ENCODE data around the gene BABAM2. TPM values are rescaled to one million over a fixed set of nuclear protein-coding genes. Genes with fewer than 3 reads are reported as not detected.

BABAM2 gene
- total RNA-seq, 2 experiments from 2014 or later, result 19.7 to 33.2 TPM

GRCh38 chr2:28317390-28317789 is 426.9 kb downstream of the BABAM2 start:
- intact Hi-C loops (cut with micrococcal nuclease; ENCODE audit: unreplicated experiment), result no loop called here
- BruUV-seq (replicated peaks), result no TSS peak
- Histone ChIP-seq H3K79me2 (ENCODE audit: insufficient read depth, low read depth, low read length) (no peaks in the 10 kb centered on the region), H3K9me2 (ENCODE audit: insufficient read depth, low read length) (no peaks in the 10 kb centered on the region), H3K36me3 (ENCODE audit: insufficient read depth, low read length) (no peaks in the 10 kb centered on the region), H3K4me2 (ENCODE audit: low read length) (no peak overlapping the region), H3K9me3 (ENCODE audit: low read length) (no peaks in the 10 kb centered on the region), H3K4me1 (ENCODE audit: insufficient read depth, low read length, poor library complexity, severe bottlenecking) (no peaks in the 10 kb centered on the region), H2AFZ (ENCODE audit: low read length) (no peak overlapping the region), H3K4me3 (ENCODE audit: low read depth, low read length, poor library complexity, severe bottlenecking) (no peak overlapping the region), H4K20me1 (ENCODE audit: insufficient read depth, low read length) (no peaks in the 10 kb centered on the region), H3K27ac (ENCODE audit: low read depth, low read length, poor library complexity, severe bottlenecking) (no peak overlapping the region)
- ChIA-PET CTCF (ENCODE audit: unreplicated experiment) (no interaction called here), POLR2A (interaction anchor here (0.9 kb wide), 1 partner anchor 36 kb away, joined by 3 read pairs; no protein-coding TSS in a partner anchor)
- TF ChIP-seq CTCF (conservative IDR thresholded peaks at IDR 0.05; ENCODE audit: low read length), result no peak
- no peak for TF ChIP-seq EZH2phosphoT487 (IDR thresholded peaks at IDR 0.05; ENCODE audit: borderline replicate concordance, low read depth, low read length)
- DNase-seq (ENCODE audit: low spot score), result no peak

GRCh38 chr2:28318023-28318422 is 427.5 kb downstream of the BABAM2 start:
- ChIA-PET CTCF (ENCODE audit: unreplicated experiment) (no interaction called here), POLR2A (no interaction called here)
- Histone ChIP-seq H3K9me2 (ENCODE audit: insufficient read depth, low read length) (no peaks in the 10 kb centered on the region), H3K36me3 (ENCODE audit: insufficient read depth, low read length) (no peaks in the 10 kb centered on the region), H3K4me3 (ENCODE audit: low read depth, low read length, poor library complexity, severe bottlenecking) (no peak overlapping the region), H3K9me3 (ENCODE audit: low read length) (no peaks in the 10 kb centered on the region), H3K4me1 (ENCODE audit: insufficient read depth, low read length, poor library complexity, severe bottlenecking) (no peaks in the 10 kb centered on the region), H4K20me1 (ENCODE audit: insufficient read depth, low read length) (no peaks in the 10 kb centered on the region), H3K4me2 (ENCODE audit: low read length) (no peak overlapping the region), H3K27ac (ENCODE audit: low read depth, low read length, poor library complexity, severe bottlenecking) (no peak overlapping the region), H3K79me2 (ENCODE audit: insufficient read depth, low read depth, low read length) (no peaks in the 10 kb centered on the region), H2AFZ (ENCODE audit: low read length) (no peak overlapping the region)
- intact Hi-C loops (cut with micrococcal nuclease; ENCODE audit: unreplicated experiment), result no loop called here
- DNase-seq (ENCODE audit: low spot score), result no peak
- BruUV-seq (replicated peaks), result no TSS peak
- TF ChIP-seq CTCF (conservative IDR thresholded peaks at IDR 0.05; ENCODE audit: low read length) (no peak), EZH2phosphoT487 (IDR thresholded peaks at IDR 0.05; ENCODE audit: borderline replicate concordance, low read depth, low read length) (no peak)

- no peaks in the 10 kb centered on the region for H3K9me3 ChIP-seq (ENCODE audit: low read length)
- no peaks in the 10 kb centered on the region for H4K20me1 ChIP-seq (ENCODE audit: insufficient read depth, low read length)
- no peaks in the 10 kb centered on the region for H3K36me3 ChIP-seq (ENCODE audit: insufficient read depth, low read length)
- H3K4me3 ChIP-seq (ENCODE audit: low read depth, low read length, poor library complexity, severe bottlenecking), result no peak overlapping the region
- no peak for DNase-seq (ENCODE audit: low spot score)
- no peak overlapping the region for H2AFZ ChIP-seq (ENCODE audit: low read length)
- BruUV-seq (replicated peaks), result no TSS peak
- H3K27ac ChIP-seq (ENCODE audit: low read depth, low read length, poor library complexity, severe bottlenecking), result no peak overlapping the region
- ChIA-PET CTCF (ENCODE audit: unreplicated experiment) (no interaction called here), POLR2A (interaction anchor here (0.6 kb wide), 1 partner anchor 210 kb away, joined by 7 read pairs; no protein-coding TSS in a partner anchor)
- H3K4me2 ChIP-seq (ENCODE audit: low read length), result no peak overlapping the region
- intact Hi-C loops (cut with micrococcal nuclease; ENCODE audit: unreplicated experiment), result no loop called here
- H3K9me2 ChIP-seq (ENCODE audit: insufficient read depth, low read length), result no peaks in the 10 kb centered on the region
- H3K4me1 ChIP-seq (ENCODE audit: insufficient read depth, low read length, poor library complexity, severe bottlenecking), result no peaks in the 10 kb centered on the region
- no peaks in the 10 kb centered on the region for H3K79me2 ChIP-seq (ENCODE audit: insufficient read depth, low read depth, low read length)
- TF ChIP-seq EZH2phosphoT487 (IDR thresholded peaks at IDR 0.05; ENCODE audit: borderline replicate concordance, low read depth, low read length) (no peak), CTCF (conservative IDR thresholded peaks at IDR 0.05; ENCODE audit: low read length) (no peak)
Measured at GRCh38 chr2:28318462-28319117, 428.1 kb downstream of the BABAM2 start.
